ENCODE measurements around the gene WNT2B. TPM values are rescaled to one million over a fixed set of nuclear protein-coding genes. Genes with fewer than 3 reads are reported as not detected.
A peak's percentile ranks its signal among the peaks of the same experiment; 100 is the strongest.

WNT2B gene
- total RNA-seq, result 1.5 and 2.2 TPM in 2 replicates

GRCh38 chr1:112508278-112509004, at the start of gene WNT2B:
Gene WNT2B, plus strand, starts transcription at chr1:112508965. Its CDS starts 298 bp downstream, at chr1:112509263.
- DNase-seq (ENCODE audit: insufficient read length, low spot score, missing footprints), result peak; percentile 90
- TF ChIP-seq, protein P1, sequence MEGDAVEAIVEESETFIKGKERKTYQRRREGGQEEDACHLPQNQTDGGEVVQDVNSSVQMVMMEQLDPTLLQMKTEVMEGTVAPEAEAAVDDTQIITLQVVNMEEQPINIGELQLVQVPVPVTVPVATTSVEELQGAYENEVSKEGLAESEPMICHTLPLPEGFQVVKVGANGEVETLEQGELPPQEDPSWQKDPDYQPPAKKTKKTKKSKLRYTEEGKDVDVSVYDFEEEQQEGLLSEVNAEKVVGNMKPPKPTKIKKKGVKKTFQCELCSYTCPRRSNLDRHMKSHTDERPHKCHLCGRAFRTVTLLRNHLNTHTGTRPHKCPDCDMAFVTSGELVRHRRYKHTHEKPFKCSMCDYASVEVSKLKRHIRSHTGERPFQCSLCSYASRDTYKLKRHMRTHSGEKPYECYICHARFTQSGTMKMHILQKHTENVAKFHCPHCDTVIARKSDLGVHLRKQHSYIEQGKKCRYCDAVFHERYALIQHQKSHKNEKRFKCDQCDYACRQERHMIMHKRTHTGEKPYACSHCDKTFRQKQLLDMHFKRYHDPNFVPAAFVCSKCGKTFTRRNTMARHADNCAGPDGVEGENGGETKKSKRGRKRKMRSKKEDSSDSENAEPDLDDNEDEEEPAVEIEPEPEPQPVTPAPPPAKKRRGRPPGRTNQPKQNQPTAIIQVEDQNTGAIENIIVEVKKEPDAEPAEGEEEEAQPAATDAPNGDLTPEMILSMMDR (IDR thresholded peaks at IDR 0.05; ENCODE audit: extremely low read depth, low read depth, low read length), result no peak
- Histone ChIP-seq H3K4me3 (ENCODE audit: insufficient read depth, low read length) (peak within 1 kb of the TSS; percentile 71), H3K27ac (ENCODE audit: low read depth, low read length) (no peak within 1 kb of the TSS), H3K79me2 (ENCODE audit: insufficient read depth, low read length) (no peaks in the 10 kb centered on the region), H3K36me3 (ENCODE audit: insufficient read depth, low read length) (no peaks in the 10 kb centered on the region), H4K20me1 (ENCODE audit: insufficient read depth, low read length) (no peaks in the 10 kb centered on the region), H3K9me3 (ENCODE audit: low read depth, low read length) (no peaks in the 10 kb centered on the region), H2AFZ (ENCODE audit: low read length) (peak within 1 kb of the TSS; percentile 70), H3K4me1 (ENCODE audit: insufficient read depth, low read length) (peaks cover 20% of the 10 kb centered on the region), H3K4me2 (ENCODE audit: insufficient read depth, low read length) (peak within 1 kb of the TSS; percentile 87), H3K27me3 (ENCODE audit: insufficient read depth, low read length) (peaks cover 9% of the 10 kb centered on the region)

- no peak for DNase-seq (ENCODE audit: insufficient read length, low spot score, missing footprints)
- H3K79me2 ChIP-seq (ENCODE audit: insufficient read depth, low read length), result peaks cover 13% of the 10 kb centered on the region
- TF ChIP-seq, protein P1 (IDR thresholded peaks at IDR 0.05; ENCODE audit: extremely low read depth, low read depth, low read length), result no peak
- peaks cover 19% of the 10 kb centered on the region for H3K36me3 ChIP-seq (ENCODE audit: insufficient read depth, low read length)
- no peak overlapping the region for H3K4me3 ChIP-seq (ENCODE audit: insufficient read depth, low read length)
- no peaks in the 10 kb centered on the region for H4K20me1 ChIP-seq (ENCODE audit: insufficient read depth, low read length)
- peak overlapping the region; percentile 7 for H3K4me2 ChIP-seq (ENCODE audit: insufficient read depth, low read length)
- H3K4me1 ChIP-seq (ENCODE audit: insufficient read depth, low read length), result peaks cover 47% of the 10 kb centered on the region
- H2AFZ ChIP-seq (ENCODE audit: low read length), result no peak overlapping the region
- no peaks in the 10 kb centered on the region for H3K9me3 ChIP-seq (ENCODE audit: low read depth, low read length)
- H3K27me3 ChIP-seq (ENCODE audit: insufficient read depth, low read length), result no peaks in the 10 kb centered on the region
- no peak overlapping the region for H3K27ac ChIP-seq (ENCODE audit: low read depth, low read length)
Observed at GRCh38 chr1:112460615-112461014, 48.1 kb upstream of the WNT2B start.

GRCh38 chr1:112461200-112461871, 47.4 kb upstream of the WNT2B start:
- no peak for DNase-seq (ENCODE audit: insufficient read length, low spot score, missing footprints)

DNA sequence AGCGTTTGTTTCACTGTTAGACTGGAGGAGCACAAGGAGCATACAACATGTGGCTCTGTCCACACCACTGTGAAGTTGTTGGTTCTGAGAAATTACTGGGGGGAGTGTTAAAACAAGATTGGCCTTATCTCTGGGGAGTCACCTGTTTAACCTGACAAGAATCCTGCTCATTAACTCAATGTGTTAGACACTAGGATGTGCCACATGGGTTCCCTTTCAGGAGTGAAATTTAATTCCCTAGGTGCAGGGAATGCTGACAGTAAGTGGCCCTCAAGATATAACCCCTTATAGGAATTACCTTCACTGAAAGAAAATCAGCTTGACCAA, 45.8 kb upstream of the WNT2B start:
- Histone ChIP-seq H3K36me3 (ENCODE audit: insufficient read depth, low read length) (peaks cover 5% of the 10 kb centered on the region), H3K27me3 (ENCODE audit: insufficient read depth, low read length) (no peaks in the 10 kb centered on the region), H4K20me1 (ENCODE audit: insufficient read depth, low read length) (no peaks in the 10 kb centered on the region), H3K4me1 (ENCODE audit: insufficient read depth, low read length) (peaks cover 36% of the 10 kb centered on the region), H3K4me3 (ENCODE audit: insufficient read depth, low read length) (no peak overlapping the region), H2AFZ (ENCODE audit: low read length) (no peak overlapping the region), H3K4me2 (ENCODE audit: insufficient read depth, low read length) (no peak overlapping the region), H3K79me2 (ENCODE audit: insufficient read depth, low read length) (peaks cover 13% of the 10 kb centered on the region), H3K27ac (ENCODE audit: low read depth, low read length) (no peak overlapping the region), H3K9me3 (ENCODE audit: low read depth, low read length) (no peaks in the 10 kb centered on the region)
- DNase-seq (ENCODE audit: insufficient read length, low spot score, missing footprints), result no peak
- TF ChIP-seq, protein P1 (IDR thresholded peaks at IDR 0.05; ENCODE audit: extremely low read depth, low read depth, low read length), result no peak

More at GRCh38 chr1:112461200-112461871, 47.4 kb upstream of the WNT2B start:
- Histone ChIP-seq H3K4me2 (ENCODE audit: insufficient read depth, low read length) (peak overlapping the region; percentile 14), H3K27me3 (ENCODE audit: insufficient read depth, low read length) (no peaks in the 10 kb centered on the region), H3K79me2 (ENCODE audit: insufficient read depth, low read length) (peaks cover 13% of the 10 kb centered on the region), H3K27ac (ENCODE audit: low read depth, low read length) (no peak overlapping the region), H3K36me3 (ENCODE audit: insufficient read depth, low read length) (peaks cover 12% of the 10 kb centered on the region), H3K4me1 (ENCODE audit: insufficient read depth, low read length) (peaks cover 50% of the 10 kb centered on the region), H2AFZ (ENCODE audit: low read length) (no peak overlapping the region), H4K20me1 (ENCODE audit: insufficient read depth, low read length) (no peaks in the 10 kb centered on the region), H3K9me3 (ENCODE audit: low read depth, low read length) (no peaks in the 10 kb centered on the region), H3K4me3 (ENCODE audit: insufficient read depth, low read length) (no peak overlapping the region)
- TF ChIP-seq, protein P1 (IDR thresholded peaks at IDR 0.05; ENCODE audit: extremely low read depth, low read depth, low read length), result no peak

All from osteoblast (primary cell).